HG03097 (cell line): Measurements from ENCODE around the gene IGFL3.
"Not testable (repeated sequence)": the region's sequence is repeated elsewhere in the genome, so short reads cannot be mapped to it uniquely, and the experiment has no call there.

Source experiments
- ATAC-seq: cut with Tn5 transposase; IDR thresholded peaks from one replicate; pipeline ENCODE4 v1.9.1; 2021; ENCODE audit not compliant: unreplicated experiment, low FRiP score

Gene IGFL3

DNA sequence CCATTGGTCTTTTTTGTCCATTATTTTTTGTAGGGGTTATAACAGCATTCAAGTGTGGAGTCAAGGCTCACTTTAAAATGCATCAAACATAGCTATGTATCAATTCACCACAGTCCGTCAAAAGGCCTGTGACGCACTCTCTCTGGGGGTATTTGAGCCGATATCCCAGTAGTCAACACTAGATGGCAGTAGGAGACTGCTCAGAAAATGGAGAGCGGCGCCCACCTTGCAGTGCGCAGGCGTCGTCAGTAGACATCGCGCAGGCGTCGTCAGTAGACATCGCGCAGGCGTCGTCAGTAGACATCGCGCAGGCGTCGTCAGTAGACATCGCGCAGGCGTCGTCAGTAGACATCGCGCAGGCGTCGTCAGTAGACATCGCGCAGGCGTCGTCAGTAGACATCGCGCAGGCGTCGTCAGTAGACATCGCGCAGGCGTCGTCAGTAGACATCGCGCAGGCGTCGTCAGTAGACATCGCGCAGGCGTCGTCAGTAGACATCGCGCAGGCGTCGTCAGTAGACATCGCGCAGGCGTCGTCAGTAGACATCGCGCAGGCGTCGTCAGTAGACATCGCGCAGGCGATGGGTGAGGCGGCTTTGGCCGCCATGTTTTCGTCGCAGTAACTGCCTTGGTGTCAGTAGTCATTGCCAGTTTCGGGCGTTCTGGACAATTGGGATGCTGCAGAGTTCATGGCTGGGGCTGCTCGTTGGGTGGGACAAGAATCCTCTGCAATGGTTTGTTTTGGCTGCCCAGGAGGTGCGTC lies 45.7 kb downstream of the IGFL3 start:
- ATAC-seq = not testable (repeated sequence)

DNA sequence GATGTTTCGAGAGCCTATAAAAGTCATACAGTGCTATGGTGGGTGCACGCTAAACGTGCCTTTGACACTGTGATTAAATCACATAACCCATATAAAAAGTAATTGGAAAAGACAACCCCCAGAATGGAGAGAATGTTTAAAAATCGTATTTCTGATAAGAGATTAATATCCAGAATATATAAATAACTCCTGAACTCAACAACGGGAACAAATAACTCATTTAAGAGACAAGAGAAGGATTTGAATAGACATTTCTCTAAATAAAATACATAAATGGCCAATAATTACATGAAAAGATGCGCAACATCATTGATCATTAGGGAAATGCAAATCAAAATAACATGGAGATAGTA lies 46.7 kb downstream of the IGFL3 start:
- no peak for ATAC-seq

DNA sequence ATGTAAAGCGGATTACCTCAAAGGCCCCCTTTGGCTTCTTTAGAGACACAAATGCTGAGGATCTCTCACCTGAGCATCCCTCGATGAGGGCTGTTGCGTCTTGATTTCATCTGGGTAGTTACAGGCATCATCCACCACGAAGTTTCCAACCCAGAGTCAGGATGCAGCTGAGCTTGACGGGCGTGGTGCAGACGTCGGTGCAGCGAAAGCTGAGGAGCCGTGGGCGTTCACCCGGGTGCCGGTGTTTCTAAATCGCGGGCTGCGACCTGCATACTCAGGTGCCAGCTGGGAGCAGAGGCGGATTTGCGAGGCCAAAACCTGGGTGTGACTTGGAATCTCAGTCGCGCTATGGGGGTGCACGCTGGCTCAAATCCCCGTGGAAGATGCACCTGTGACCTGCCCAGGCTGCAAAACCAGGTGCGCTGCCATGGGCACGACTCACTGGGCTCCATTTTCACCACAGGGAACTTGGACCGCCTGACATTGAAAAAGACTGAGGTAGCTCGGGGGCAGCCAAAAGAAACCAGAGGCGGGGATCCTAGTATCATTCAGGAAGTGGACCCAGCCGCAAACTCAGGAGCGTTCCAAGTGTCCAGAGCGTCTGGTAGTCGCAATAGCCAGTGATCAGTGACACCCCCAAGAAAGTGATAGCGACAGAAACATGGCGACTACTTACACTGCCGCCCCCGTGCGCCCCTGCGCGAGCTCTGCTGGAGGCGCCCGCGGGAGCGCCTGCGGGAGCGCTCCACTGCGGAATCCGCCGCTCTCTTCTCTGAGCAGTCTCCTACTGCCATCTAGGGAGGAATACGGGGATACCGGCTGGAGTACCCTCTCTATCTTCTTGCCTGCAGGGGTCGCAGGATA lies 47.3 kb downstream of the IGFL3 start:
- no peak for ATAC-seq

DNA sequence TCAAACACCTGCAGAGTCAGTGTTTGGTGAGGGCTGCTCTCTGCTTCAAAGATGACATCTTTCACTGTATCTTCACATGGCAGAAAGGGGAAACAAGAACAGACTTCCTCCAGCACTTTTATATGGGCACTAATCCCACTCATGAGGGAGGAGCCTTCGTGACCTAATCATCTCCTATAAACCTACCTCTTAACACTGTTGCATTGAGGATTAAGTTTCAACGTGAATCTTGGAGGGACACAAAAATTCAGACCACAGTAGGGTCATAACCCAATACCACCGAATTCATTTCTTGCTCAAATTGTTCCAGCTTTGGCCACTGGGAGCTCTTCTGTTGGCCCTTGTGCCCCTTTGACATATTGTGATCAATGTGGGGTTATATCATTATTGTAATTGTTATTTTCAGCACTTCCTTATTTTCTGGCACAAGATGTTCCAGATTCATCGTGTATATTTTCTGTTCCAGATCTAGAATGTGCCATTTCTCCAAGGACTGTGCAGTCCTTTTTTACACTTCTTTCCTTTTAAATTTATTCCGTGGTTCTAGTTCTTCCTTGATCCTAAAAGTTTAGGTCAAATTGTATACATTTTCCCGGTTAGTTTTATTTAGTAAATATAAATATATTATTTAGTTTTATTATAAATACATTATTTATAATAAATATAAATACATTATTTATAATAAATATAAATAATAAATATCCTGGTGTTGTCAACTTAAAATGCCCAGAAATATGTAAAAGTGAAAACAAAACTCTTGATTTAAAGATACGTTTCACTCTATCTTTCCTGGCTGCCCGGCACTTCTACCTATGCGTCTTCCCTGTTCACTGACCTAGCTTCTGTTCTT lies 48.2 kb downstream of the IGFL3 start:
- no peak for ATAC-seq

DNA sequence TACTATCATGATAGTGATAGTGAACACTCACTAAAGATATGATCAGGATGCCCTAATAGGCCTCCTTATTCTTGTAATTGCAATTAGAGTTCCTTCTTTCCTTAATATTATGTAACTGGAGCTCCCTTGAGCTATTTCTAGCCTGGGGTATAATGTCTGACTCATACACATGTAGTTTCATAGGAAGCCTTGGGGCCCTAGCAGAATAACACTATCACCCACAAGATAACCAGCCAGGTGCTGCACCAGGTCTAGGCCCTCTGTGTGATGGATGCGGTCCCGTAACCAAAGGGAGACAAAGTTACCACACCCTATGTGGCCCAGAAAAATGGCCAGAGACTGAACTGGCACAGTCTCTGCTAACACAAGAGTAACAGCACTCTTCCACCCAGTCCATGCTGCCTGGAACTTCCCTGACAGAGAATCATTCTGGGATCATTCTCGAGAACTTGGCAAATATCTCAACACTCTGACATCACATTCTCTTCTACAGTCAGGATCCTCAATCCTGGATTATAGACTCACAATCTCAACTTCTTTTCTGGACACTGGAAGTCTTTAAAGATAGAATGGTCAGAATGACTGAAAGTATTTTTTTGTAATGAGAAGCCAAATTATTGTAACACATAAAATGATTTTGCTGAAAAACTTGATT lies 51.1 kb downstream of the IGFL3 start:
- no peak for ATAC-seq
